GM19372 (cell line): ENCODE measurements around the gene COL17A1.
A peak's percentile ranks its signal among the peaks of the same experiment; 100 is the strongest.

Experiments
- ATAC-seq: cut with Tn5 transposase; IDR thresholded peaks from one replicate; pipeline ENCODE4 v1.9.1; 2021; ENCODE audit warnings: mild to moderate bottlenecking, low read depth, moderate library complexity; ENCODE audit not compliant: unreplicated experiment

The COL17A1 gene

GRCh38 chr10:103995134-103995533 lies 90.5 kb downstream of the COL17A1 start:
- ATAC-seq, result no peak

- ATAC-seq, result no peak
These were observed 94.1 kb downstream of the COL17A1 start for GRCh38 chr10:103991393-103992128.

GRCh38 chr10:103990531-103990930 lies 95.1 kb downstream of the COL17A1 start:
- no peak for ATAC-seq

GRCh38 chr10:103990121-103990520 lies 95.6 kb downstream of the COL17A1 start:
- no peak for ATAC-seq

GRCh38 chr10:103986360-103986759 lies 99.3 kb downstream of the COL17A1 start:
- no peak for ATAC-seq

GRCh38 chr10:103985726-103986125 lies 100.0 kb downstream of the COL17A1 start:
- no peak for ATAC-seq

- peak; percentile 61 for ATAC-seq
These were observed 102.2 kb downstream of the COL17A1 start for GRCh38 chr10:103983367-103983911.

GRCh38 chr10:103982639-103983038 lies 103.0 kb downstream of the COL17A1 start:
- ATAC-seq, result no peak
